Fibroblast of lung (primary cell): ENCODE measurements around the gene RTF1. TPM values are rescaled to one million over a fixed set of nuclear protein-coding genes. Genes with fewer than 3 reads are reported as not detected.

ENCODE experiments used
- DNase-seq, 2 donors: peaks; one replicate each; pipeline versions ENCODE4 v3.0.0 to v3.0.0-alpha.2; 2010; ENCODE audit warnings: low read depth in 2 of 2
- H2AFZ ChIP-seq: 2 replicates; pipeline ENCODE4 v1.5.1; 2012; ENCODE audit warnings: low read length, control low read depth, inconsistent platforms
- H3K27ac ChIP-seq: 2 replicates; pipeline ENCODE4 v1.5.1; 2011; ENCODE audit warnings: low read length, control low read depth; ENCODE audit not compliant: insufficient read depth
- H3K27me3 ChIP-seq: 2 replicates; pipeline ENCODE4 v1.5.1; 2011; ENCODE audit warnings: mild to moderate bottlenecking, low read length; ENCODE audit not compliant: control insufficient read depth, insufficient read depth
- H3K36me3 ChIP-seq: 2 replicates; pipeline ENCODE4 v1.5.1; 2011; ENCODE audit warnings: low read length; ENCODE audit not compliant: control insufficient read depth, insufficient read depth
- H3K4me1 ChIP-seq: 2 replicates; pipeline ENCODE4 v1.5.1; 2011; ENCODE audit warnings: low read length; ENCODE audit not compliant: control insufficient read depth, insufficient read depth; ENCODE audit errors: extremely low read depth
- H3K4me2 ChIP-seq: 2 replicates; pipeline ENCODE4 v1.5.1; 2011; ENCODE audit warnings: low read length, control low read depth; ENCODE audit not compliant: insufficient read depth; ENCODE audit errors: extremely low read depth
- H3K4me3 ChIP-seq, 4 experiments: fragments of 200-600 bp in 1 of 4; sonication (generic) in 1 of 4; replicated peaks in 1 of 4; 2 replicates each; pipeline ENCODE4 v1.5.1; 2011 to 2016; ENCODE audit warnings: low read length in 4 of 4, low read depth in 3 of 4, mild to moderate bottlenecking in 3 of 4, control low read depth in 2 of 4, inconsistent platforms in 1 of 4, mixed read lengths in 1 of 4; ENCODE audit not compliant: insufficient read depth in 1 of 4; ENCODE audit errors: control extremely low read depth in 1 of 4
- H3K79me2 ChIP-seq: 2 replicates; pipeline ENCODE4 v1.5.1; 2012; ENCODE audit warnings: mild to moderate bottlenecking, low read length, inconsistent platforms; ENCODE audit not compliant: control insufficient read depth, insufficient read depth
- H3K9ac ChIP-seq: 2 replicates; pipeline ENCODE4 v1.5.1; 2011; ENCODE audit warnings: mild to moderate bottlenecking, low read length, control low read depth; ENCODE audit not compliant: insufficient read depth
- H3K9me3 ChIP-seq: 2 replicates; pipeline ENCODE4 v1.5.1; 2012; ENCODE audit warnings: low read depth, low read length; ENCODE audit not compliant: control insufficient read depth, insufficient read depth
- H4K20me1 ChIP-seq: 2 replicates; pipeline ENCODE4 v1.5.1; 2011; ENCODE audit warnings: low read length; ENCODE audit not compliant: control insufficient read depth, insufficient read depth; ENCODE audit errors: extremely low read depth
- CTCF ChIP-seq, 2 donors: IDR thresholded peaks in 1 of 2; conservative IDR thresholded peaks in 1 of 2; 1 replicate in 1 of 2; 2 replicates in 1 of 2; pipeline ENCODE4 v1.5.1; 2011 to 2012; ENCODE audit warnings: low read length in 2 of 2, control low read depth in 1 of 2, inconsistent platforms in 1 of 2, low read depth in 1 of 2, mild to moderate bottlenecking in 1 of 2
- EZH2 ChIP-seq: IDR thresholded peaks from 2 replicates; pipeline ENCODE4 v1.5.1; 2012; ENCODE audit warnings: low read length, control low read depth, mild to moderate bottlenecking; ENCODE audit errors: missing control alignments
- polyA plus RNA-seq, 2 donors: library from polyadenylated mRNA; depleted of rRNA in 1 of 2; stranded (reverse) in 1 of 2; unstranded in 1 of 2; fragments of >200 nt; gene quantifications; 2 replicates each; pipeline ENCODE4 v1.2.1, GENCODE V29; 2011 to 2012; ENCODE audit warnings: missing spikeins in 1 of 2
- total RNA-seq: library from RNA; depleted of rRNA; stranded (reverse); fragments of >200 nt; gene quantifications from 2 replicates; pipeline ENCODE4 v1.2.1, GENCODE V29; 2014

The RTF1 gene
- total and polyA plus RNA-seq, 2 donors (not counting 1 experiment from before 2014, with no cell fraction given), result 16.0 to 38.9 TPM

GRCh38 chr15:41502795-41503668 is 86.1 kb downstream of the RTF1 start:
- Histone ChIP-seq H3K79me2 (no peaks in the 10 kb centered on the region), H3K9me3 (no peaks in the 10 kb centered on the region), H3K27ac (no peak overlapping the region), H3K27me3 (peaks cover 8% of the 10 kb centered on the region), H3K36me3 (no peaks in the 10 kb centered on the region), H2AFZ (no peak overlapping the region), H3K9ac (no peak overlapping the region), H4K20me1 (no peaks in the 10 kb centered on the region), H3K4me3 (no peak overlapping the region), H3K4me2 (no peak overlapping the region), H3K4me1 (no peaks in the 10 kb centered on the region)
- DNase-seq, result no peak
- TF ChIP-seq CTCF (conservative IDR thresholded peaks at IDR 0.05 in 1 of 2, IDR thresholded peaks at IDR 0.05 in 1 of 2; ENCODE audit: low read depth in 1 of 2, low read length in 2 of 2), result no peak
- no peak for TF ChIP-seq EZH2

GRCh38 chr15:41503669-41504010 is 86.7 kb downstream of the RTF1 start:
- Histone ChIP-seq H3K4me1 (no peaks in the 10 kb centered on the region), H3K4me3 (no peak overlapping the region), H3K27ac (no peak overlapping the region), H3K36me3 (no peaks in the 10 kb centered on the region), H3K79me2 (no peaks in the 10 kb centered on the region), H2AFZ (no peak overlapping the region), H3K4me2 (no peak overlapping the region), H4K20me1 (no peaks in the 10 kb centered on the region), H3K27me3 (peaks cover 8% of the 10 kb centered on the region), H3K9ac (no peak overlapping the region), H3K9me3 (no peaks in the 10 kb centered on the region)
- no peak for TF ChIP-seq EZH2
- TF ChIP-seq CTCF (conservative IDR thresholded peaks at IDR 0.05 in 1 of 2, IDR thresholded peaks at IDR 0.05 in 1 of 2; ENCODE audit: low read depth in 1 of 2, low read length in 2 of 2), result no peak
- DNase-seq, result no peak

GRCh38 chr15:41504751-41505492 is 88.0 kb downstream of the RTF1 start:
- TF ChIP-seq EZH2 (no peak), CTCF (conservative IDR thresholded peaks at IDR 0.05 in 1 of 2, IDR thresholded peaks at IDR 0.05 in 1 of 2; ENCODE audit: low read depth in 1 of 2, low read length in 2 of 2) (no peak)
- Histone ChIP-seq H3K9ac (no peak overlapping the region), H2AFZ (no peak overlapping the region), H3K36me3 (no peaks in the 10 kb centered on the region), H3K27ac (no peak overlapping the region), H4K20me1 (no peaks in the 10 kb centered on the region), H3K4me1 (no peaks in the 10 kb centered on the region), H3K9me3 (no peaks in the 10 kb centered on the region), H3K4me3 (no peak overlapping the region), H3K27me3 (peaks cover 8% of the 10 kb centered on the region), H3K4me2 (no peak overlapping the region), H3K79me2 (no peaks in the 10 kb centered on the region)
- no peak for DNase-seq
